GM06990 (cell line): ENCODE data around the gene CLEC11A.

Experiments
- DNase-seq: peaks from one replicate; pipeline ENCODE4 v3.0.0-alpha.2; 2011; ENCODE audit not compliant: insufficient read length; ENCODE audit errors: extremely low read depth
- H3K27me3 ChIP-seq: replicated peaks from 2 replicates; pipeline ENCODE4 v1.6.0; 2011; ENCODE audit warnings: low read length; ENCODE audit not compliant: control insufficient read depth, insufficient read depth
- H3K36me3 ChIP-seq: 2 replicates; pipeline ENCODE4 v1.5.1; 2011; ENCODE audit warnings: low read length; ENCODE audit not compliant: control insufficient read depth, insufficient read depth
- H3K4me3 ChIP-seq: replicated peaks from 2 replicates; pipeline ENCODE4 v1.5.1; 2011; ENCODE audit warnings: low read depth, mild to moderate bottlenecking, control low read depth, low read length
- CTCF ChIP-seq: IDR thresholded peaks from 2 replicates; pipeline ENCODE4 v1.5.1; 2011; ENCODE audit warnings: low read length, control low read depth, mild to moderate bottlenecking, inconsistent platforms; ENCODE audit not compliant: insufficient read depth, poor library complexity, severe bottlenecking

The CLEC11A gene

GRCh38 chr19:50695251-50696093 is 27.7 kb upstream of the CLEC11A start:
- H3K4me3 ChIP-seq = no peak overlapping the region
- no peak for DNase-seq
- no peak for TF ChIP-seq CTCF
- no peaks in the 10 kb centered on the region; the same call in 1 of the 2 replicates for H3K27me3 ChIP-seq
- H3K36me3 ChIP-seq = no peaks in the 10 kb centered on the region

GRCh38 chr19:50696094-50696483 is 27.1 kb upstream of the CLEC11A start:
- Histone ChIP-seq H3K36me3 (no peaks in the 10 kb centered on the region), H3K27me3 (no peaks in the 10 kb centered on the region; the same call in 1 of the 2 replicates), H3K4me3 (no peak overlapping the region)
- DNase-seq = no peak
- TF ChIP-seq CTCF = no peak

- DNase-seq = no peak
- Histone ChIP-seq H3K4me3 (no peak overlapping the region), H3K27me3 (no peaks in the 10 kb centered on the region; the same call in 1 of the 2 replicates), H3K36me3 (no peaks in the 10 kb centered on the region)
- no peak for TF ChIP-seq CTCF
Measured at GRCh38 chr19:50697414-50698124, 25.6 kb upstream of the CLEC11A start.

- no peak for TF ChIP-seq CTCF
- Histone ChIP-seq H3K36me3 (no peaks in the 10 kb centered on the region), H3K4me3 (no peak overlapping the region), H3K27me3 (no peaks in the 10 kb centered on the region; the same call in none of the 2 replicates)
- no peak for DNase-seq
Measured at GRCh38 chr19:50701367-50701985, 21.7 kb upstream of the CLEC11A start.

- DNase-seq = no peak
- no peaks in the 10 kb centered on the region; the same call in none of the 2 replicates for H3K27me3 ChIP-seq
- no peak overlapping the region for H3K4me3 ChIP-seq
- TF ChIP-seq CTCF = no peak
- no peaks in the 10 kb centered on the region for H3K36me3 ChIP-seq
Measured at GRCh38 chr19:50702158-50702870, 20.9 kb upstream of the CLEC11A start.
